Prostate gland (tissue), 2 donors: ENCODE results near the gene ETFBKMT. TPM values are rescaled to one million over a fixed set of nuclear protein-coding genes. Genes with fewer than 3 reads are reported as not detected.

Experiments
- DNase-seq: peaks from one replicate; pipeline ENCODE4 v3.0.0-alpha.2; 2019; ENCODE audit warnings: low spot score
- H3K27ac ChIP-seq, 2 donors: fragments of 200-600 bp; sonication (generic); 2 replicates each; pipeline ENCODE4 v1.5.1; 2017 to 2019
- H3K27me3 ChIP-seq: fragments of 200-600 bp; sonication (generic); replicated peaks from 2 replicates; pipeline ENCODE4 v1.5.1; 2019; ENCODE audit not compliant: insufficient read depth
- H3K36me3 ChIP-seq, 2 donors: fragments of 200-600 bp; sonication (generic); 1 replicate in 1 of 2; 2 replicates in 1 of 2; pipeline versions ENCODE4 v1.5.1 to v1.8.1; 2017 to 2019
- H3K4me1 ChIP-seq: fragments of 200-600 bp; sonication (generic); replicated peaks from 2 replicates; pipeline ENCODE4 v1.5.1; 2019
- H3K4me3 ChIP-seq, 2 donors: fragments of 200-600 bp; sonication (generic); 2 replicates each; pipeline ENCODE4 v1.5.1; 2017 to 2019
- H3K9me3 ChIP-seq: fragments of 200-600 bp; sonication (generic); 2 replicates; pipeline ENCODE4 v1.5.1; 2017
- POLR2A ChIP-seq: fragments of 450-650 bp; IDR thresholded peaks from one replicate; pipeline ENCODE4 v1.6.1; 2016; ENCODE audit warnings: antibody characterized with exemption, mild to moderate bottlenecking
- POLR2AphosphoS5 ChIP-seq: sonication (generic); formaldehyde crosslinking; IDR thresholded peaks from one replicate; pipeline ENCODE4 v1.6.1; 2017; ENCODE audit warnings: antibody characterized with exemption
- WGBS: methylation state at CpG from one replicate; pipeline ENCODE4 v1.1.5; 2018; 5-methylcytosine and 5-hydroxymethylcytosine counted together
- intact Hi-C: fragments of 100-400 bp; cut with DNase I; formaldehyde crosslinking; loops from one replicate; pipeline ENCODE4 v1.14.2; 2022
- total RNA-seq, 2 donors: library from RNA; depleted of rRNA; stranded (reverse); fragments of >200 nt; gene quantifications; one replicate each; pipeline ENCODE4 v1.1.0, GENCODE V29; 2016
- TF ChIP-seq, protein P1 (sequence below), 4 experiments: fragments of 200-600 bp in 2 of 4; fragments of 450-650 bp in 2 of 4; sonication (generic) in 2 of 4; IDR thresholded peaks; 1 replicate in 3 of 4; 2 replicates in 1 of 4; pipeline ENCODE4 v1.5.1; 2016 to 2019; ENCODE audit warnings: antibody characterized with exemption in 4 of 4, mild to moderate bottlenecking in 2 of 4, moderate library complexity in 2 of 4

The ETFBKMT gene
- total RNA-seq, 2 donors from 2014 or later, result 3.6 to 7.0 TPM

GRCh38 chr12:31622038-31622437, 37.5 kb upstream of the ETFBKMT start:
- WGBS, result 98% methylated on average over 4 of the region's 4 CpGs
- no peak overlapping the region for H3K4me3 ChIP-seq
- DNase-seq, result no peak
- H3K36me3 ChIP-seq, result no peaks in the 10 kb centered on the region
- intact Hi-C loops, result no loop called here
- no peaks in the 10 kb centered on the region for H3K27me3 ChIP-seq
- no peak for TF ChIP-seq POLR2A
- TF ChIP-seq, protein P1, sequence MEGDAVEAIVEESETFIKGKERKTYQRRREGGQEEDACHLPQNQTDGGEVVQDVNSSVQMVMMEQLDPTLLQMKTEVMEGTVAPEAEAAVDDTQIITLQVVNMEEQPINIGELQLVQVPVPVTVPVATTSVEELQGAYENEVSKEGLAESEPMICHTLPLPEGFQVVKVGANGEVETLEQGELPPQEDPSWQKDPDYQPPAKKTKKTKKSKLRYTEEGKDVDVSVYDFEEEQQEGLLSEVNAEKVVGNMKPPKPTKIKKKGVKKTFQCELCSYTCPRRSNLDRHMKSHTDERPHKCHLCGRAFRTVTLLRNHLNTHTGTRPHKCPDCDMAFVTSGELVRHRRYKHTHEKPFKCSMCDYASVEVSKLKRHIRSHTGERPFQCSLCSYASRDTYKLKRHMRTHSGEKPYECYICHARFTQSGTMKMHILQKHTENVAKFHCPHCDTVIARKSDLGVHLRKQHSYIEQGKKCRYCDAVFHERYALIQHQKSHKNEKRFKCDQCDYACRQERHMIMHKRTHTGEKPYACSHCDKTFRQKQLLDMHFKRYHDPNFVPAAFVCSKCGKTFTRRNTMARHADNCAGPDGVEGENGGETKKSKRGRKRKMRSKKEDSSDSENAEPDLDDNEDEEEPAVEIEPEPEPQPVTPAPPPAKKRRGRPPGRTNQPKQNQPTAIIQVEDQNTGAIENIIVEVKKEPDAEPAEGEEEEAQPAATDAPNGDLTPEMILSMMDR (IDR thresholded peaks at IDR 0.05), result no peak
- no peak for TF ChIP-seq POLR2AphosphoS5
- H3K27ac ChIP-seq, result no peak overlapping the region
- no peaks in the 10 kb centered on the region for H3K4me1 ChIP-seq
- no peaks in the 10 kb centered on the region for H3K9me3 ChIP-seq

DNA sequence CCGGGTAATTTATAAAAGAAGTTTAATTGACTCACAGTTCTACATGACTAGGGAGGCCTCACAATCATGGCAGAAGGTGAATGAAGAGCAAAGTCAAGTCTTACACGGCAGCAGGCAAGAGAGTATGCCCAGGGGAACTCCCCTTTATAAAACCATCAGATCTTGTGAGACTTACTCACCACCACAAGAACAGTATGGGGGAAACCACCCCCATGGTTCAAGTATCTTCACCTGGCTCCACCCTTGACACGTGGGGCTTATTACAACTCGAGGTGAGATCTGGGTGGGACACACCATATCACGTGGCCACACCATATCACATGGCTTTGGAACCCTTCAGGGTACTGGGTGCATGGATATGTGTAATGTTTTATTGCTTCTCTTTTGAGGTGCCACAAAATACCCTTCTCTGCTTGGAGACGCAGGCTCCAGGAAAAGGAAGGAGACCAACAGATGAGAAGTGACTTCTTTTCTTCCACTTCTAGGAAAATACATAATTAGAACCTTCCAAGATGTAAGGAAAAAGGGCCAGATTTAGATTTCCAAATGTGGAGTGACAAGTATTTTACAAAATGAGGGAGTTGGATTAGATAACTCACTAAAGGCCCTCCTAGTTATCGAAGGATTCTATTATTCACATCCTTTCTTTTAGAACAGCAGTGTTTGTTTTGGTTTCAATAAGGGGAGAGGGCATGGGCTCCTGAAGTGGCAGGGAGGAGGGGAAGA, 33.1 kb upstream of the ETFBKMT start:
- Histone ChIP-seq H3K36me3 (no peaks in the 10 kb centered on the region), H3K27me3 (no peaks in the 10 kb centered on the region), H3K4me1 (no peaks in the 10 kb centered on the region), H3K4me3 (no peak overlapping the region), H3K27ac (no peak overlapping the region), H3K9me3 (no peaks in the 10 kb centered on the region)
- WGBS, result 87% methylated on average over 7 of the region's 7 CpGs
- DNase-seq, result no peak
- TF ChIP-seq, protein P1 (IDR thresholded peaks at IDR 0.05), result no peak
- TF ChIP-seq POLR2A (no peak), POLR2AphosphoS5 (no peak)
- intact Hi-C loops, result no loop called here

DNA sequence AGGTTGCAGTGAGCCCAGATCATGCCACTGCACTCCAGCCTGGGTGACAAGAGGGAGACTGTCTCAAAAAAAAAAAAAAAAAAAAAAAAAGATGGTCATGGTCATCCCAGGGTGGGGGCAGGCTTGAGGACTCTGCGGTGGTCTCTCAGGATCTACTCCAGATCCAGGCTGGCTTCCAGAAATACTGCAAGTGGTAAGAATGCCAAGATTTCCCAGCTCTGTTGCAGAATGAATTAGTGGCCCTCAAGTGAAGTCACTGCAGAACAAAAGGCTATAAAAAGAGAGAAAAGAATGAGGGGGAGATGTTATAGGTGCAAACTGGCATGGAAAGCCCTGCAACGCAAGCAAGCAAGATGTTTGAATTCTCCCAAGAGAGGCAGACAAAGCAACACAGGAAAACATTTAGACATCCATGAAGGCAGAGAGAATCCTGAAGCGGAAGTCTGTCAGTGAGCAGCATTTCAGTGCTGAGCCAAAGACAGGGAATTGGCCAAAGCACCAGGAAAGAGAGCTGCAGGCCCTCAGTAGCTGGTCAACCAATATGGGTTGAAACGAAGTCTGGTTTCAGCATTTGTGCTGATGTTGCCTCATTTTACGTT, 31.9 kb upstream of the ETFBKMT start:
- no peak for TF ChIP-seq POLR2AphosphoS5
- TF ChIP-seq, protein P1 (IDR thresholded peaks at IDR 0.05), result no peak
- TF ChIP-seq POLR2A, result no peak
- Histone ChIP-seq H3K27ac (no peak overlapping the region), H3K4me3 (no peak overlapping the region), H3K36me3 (no peaks in the 10 kb centered on the region), H3K27me3 (no peaks in the 10 kb centered on the region), H3K9me3 (no peaks in the 10 kb centered on the region), H3K4me1 (no peaks in the 10 kb centered on the region)
- intact Hi-C loops, result no loop called here
- 81% methylated on average over 5 of the region's 5 CpGs for WGBS
- DNase-seq, result no peak

DNA sequence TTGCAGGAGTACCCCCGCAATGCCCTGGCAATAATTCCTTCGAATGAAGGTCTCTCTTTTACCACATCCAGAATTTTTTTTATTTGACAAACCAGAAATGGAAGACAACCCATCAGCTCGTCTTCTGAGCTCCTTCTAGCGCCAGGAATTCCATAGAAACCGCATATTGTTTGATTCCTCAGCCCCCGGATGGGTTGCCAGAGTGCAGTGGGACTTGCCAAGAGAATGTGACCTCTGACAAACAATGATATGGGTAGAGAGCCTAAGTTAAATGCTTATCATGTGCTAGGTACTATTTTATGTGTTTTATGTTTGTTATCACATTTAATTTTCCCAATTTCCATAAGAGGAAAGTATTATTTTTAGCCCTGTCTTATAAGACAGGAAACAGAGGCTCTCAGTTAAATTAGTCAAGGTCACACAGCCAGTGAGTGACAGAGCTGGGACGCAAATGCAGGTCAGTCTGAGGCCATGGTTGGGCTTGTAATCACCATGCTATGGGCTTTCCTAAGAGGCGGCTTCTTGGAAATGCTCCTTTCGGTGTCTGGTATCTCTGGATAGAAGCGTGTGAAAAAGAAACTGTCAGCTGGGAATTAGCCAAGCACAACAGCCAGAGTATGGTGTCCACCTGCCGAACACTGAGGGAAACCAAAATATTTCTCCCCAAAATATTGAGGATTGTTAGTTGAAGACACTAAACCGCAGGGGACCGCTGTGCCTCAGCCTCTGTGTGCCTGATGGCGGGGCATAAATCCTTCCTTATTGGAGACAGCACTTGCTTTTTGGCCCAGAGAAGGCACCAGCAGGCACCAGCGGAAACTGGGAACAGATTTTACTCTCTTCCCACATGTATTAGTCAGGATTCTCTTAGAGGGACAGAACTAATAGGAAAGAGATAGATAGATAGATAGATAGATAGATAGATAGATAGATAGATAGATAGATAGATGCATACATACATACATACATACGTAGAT, 29.4 kb upstream of the ETFBKMT start:
- no peak overlapping the region for H3K4me3 ChIP-seq
- H3K27ac ChIP-seq, result no peak overlapping the region
- intact Hi-C loops, result no loop called here
- no peaks in the 10 kb centered on the region for H3K9me3 ChIP-seq
- TF ChIP-seq, protein P1 (IDR thresholded peaks at IDR 0.05), result no peak
- TF ChIP-seq POLR2A, result no peak
- no peak for TF ChIP-seq POLR2AphosphoS5
- no peak for DNase-seq
- no peaks in the 10 kb centered on the region for H3K36me3 ChIP-seq
- H3K27me3 ChIP-seq, result no peaks in the 10 kb centered on the region
- H3K4me1 ChIP-seq, result no peaks in the 10 kb centered on the region
- 55% methylated on average over 16 of the region's 16 CpGs for WGBS
